CD4-positive, alpha-beta T cell treated with Interleukin-6 for 4 hours (primary cell): ENCODE measurements around the gene DACH1.
"Not testable (repeated sequence)": the region's sequence is repeated elsewhere in the genome, so short reads cannot be mapped to it uniquely, and the experiment has no call there.

Source experiments
- DNase-seq: peaks from one replicate; pipeline ENCODE4 v3.0.0-alpha.2; 2020; ENCODE audit warnings: mixed read lengths

The DACH1 gene

GRCh38 chr13:71827241-71827640 is 39.8 kb downstream of the DACH1 start:
- DNase-seq, result no peak

- DNase-seq, result no peak
Observed at GRCh38 chr13:71820699-71821098, 46.3 kb downstream of the DACH1 start.

- no peak for DNase-seq
Observed at GRCh38 chr13:71817335-71817734, 49.7 kb downstream of the DACH1 start.

- no peak for DNase-seq
Observed at GRCh38 chr13:71814806-71815360, 52.1 kb downstream of the DACH1 start.

- DNase-seq, result no peak
Observed at GRCh38 chr13:71813187-71813586, 53.8 kb downstream of the DACH1 start.

GRCh38 chr13:71811344-71811743 is 55.7 kb downstream of the DACH1 start:
- DNase-seq, result no peak

GRCh38 chr13:71808708-71809107 is 58.3 kb downstream of the DACH1 start:
- no peak for DNase-seq

GRCh38 chr13:71806886-71807285 is 60.1 kb downstream of the DACH1 start:
- no peak for DNase-seq

- no peak for DNase-seq
Observed at GRCh38 chr13:71803066-71803465, 63.9 kb downstream of the DACH1 start.

- DNase-seq, result no peak
Observed at GRCh38 chr13:71801781-71802180, 65.2 kb downstream of the DACH1 start.

- no peak for DNase-seq
Observed at GRCh38 chr13:71801165-71801760, 65.7 kb downstream of the DACH1 start.

GRCh38 chr13:71799324-71799723 is 67.7 kb downstream of the DACH1 start:
- no peak for DNase-seq

GRCh38 chr13:71798707-71799106 is 68.3 kb downstream of the DACH1 start:
- DNase-seq, result no peak

- no peak for DNase-seq
Observed at GRCh38 chr13:71797517-71797916, 69.5 kb downstream of the DACH1 start.

GRCh38 chr13:71789693-71790329 is 77.2 kb downstream of the DACH1 start:
- no peak for DNase-seq

GRCh38 chr13:71789037-71789436 is 78.0 kb downstream of the DACH1 start:
- DNase-seq, result no peak

- DNase-seq, result no peak
Observed at GRCh38 chr13:71787414-71787813, 79.6 kb downstream of the DACH1 start.

GRCh38 chr13:71786875-71787274 is 80.1 kb downstream of the DACH1 start:
- DNase-seq, result no peak

- DNase-seq, result no peak
Observed at GRCh38 chr13:71785361-71785760, 81.6 kb downstream of the DACH1 start.

GRCh38 chr13:71780546-71780945 is 86.5 kb downstream of the DACH1 start:
- DNase-seq, result no peak

- DNase-seq, result not testable (repeated sequence)
Observed at GRCh38 chr13:71778998-71779397, 88.0 kb downstream of the DACH1 start.

GRCh38 chr13:71775966-71776365 is 91.0 kb downstream of the DACH1 start:
- DNase-seq, result no peak

- DNase-seq, result no peak
Observed at GRCh38 chr13:71774863-71775262, 92.1 kb downstream of the DACH1 start.

- no peak for DNase-seq
Observed at GRCh38 chr13:71773531-71773930, 93.5 kb downstream of the DACH1 start.

- DNase-seq, result no peak
Observed at GRCh38 chr13:71772361-71772760, 94.6 kb downstream of the DACH1 start.
